ENCODE results near the gene TMEM120A.

The TMEM120A gene

DNA sequence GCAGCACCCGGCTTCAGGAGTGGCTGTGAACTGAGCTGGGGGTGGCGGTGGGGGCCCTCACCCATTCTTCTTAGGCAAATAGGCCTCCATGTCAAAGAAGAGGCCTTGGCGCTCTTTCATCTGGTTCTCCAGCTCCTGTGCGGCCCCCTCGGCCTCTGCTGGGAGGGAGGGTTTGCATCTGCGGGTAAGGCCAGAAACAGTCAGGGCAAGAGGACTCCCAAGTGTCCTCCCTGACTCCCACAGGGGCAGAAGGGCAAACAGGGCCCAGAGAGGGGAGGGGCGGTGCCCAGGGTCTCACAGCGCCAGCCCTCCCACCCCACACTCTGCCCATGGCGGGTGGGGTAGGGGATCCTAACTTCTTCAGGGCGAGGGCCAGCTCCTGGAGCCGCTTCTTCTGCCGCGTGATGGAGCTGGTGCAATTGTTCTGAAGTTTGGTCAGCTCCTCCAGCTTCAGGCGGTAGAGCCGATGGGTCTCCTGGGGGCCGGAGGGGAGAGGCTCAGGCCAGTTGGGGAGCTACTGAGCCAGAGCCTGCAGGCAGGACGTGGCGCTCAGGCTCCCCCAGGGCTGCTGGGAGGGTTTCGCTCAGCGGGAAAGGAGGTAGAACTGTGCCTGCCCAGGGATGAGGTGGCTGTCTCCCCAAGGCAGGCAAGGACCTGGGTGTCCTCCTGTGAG lies 2.2 kb downstream of the TMEM120A start:
- no peak overlapping the region for H3K9ac ChIP-seq (ENCODE audit: low read length)

DNA sequence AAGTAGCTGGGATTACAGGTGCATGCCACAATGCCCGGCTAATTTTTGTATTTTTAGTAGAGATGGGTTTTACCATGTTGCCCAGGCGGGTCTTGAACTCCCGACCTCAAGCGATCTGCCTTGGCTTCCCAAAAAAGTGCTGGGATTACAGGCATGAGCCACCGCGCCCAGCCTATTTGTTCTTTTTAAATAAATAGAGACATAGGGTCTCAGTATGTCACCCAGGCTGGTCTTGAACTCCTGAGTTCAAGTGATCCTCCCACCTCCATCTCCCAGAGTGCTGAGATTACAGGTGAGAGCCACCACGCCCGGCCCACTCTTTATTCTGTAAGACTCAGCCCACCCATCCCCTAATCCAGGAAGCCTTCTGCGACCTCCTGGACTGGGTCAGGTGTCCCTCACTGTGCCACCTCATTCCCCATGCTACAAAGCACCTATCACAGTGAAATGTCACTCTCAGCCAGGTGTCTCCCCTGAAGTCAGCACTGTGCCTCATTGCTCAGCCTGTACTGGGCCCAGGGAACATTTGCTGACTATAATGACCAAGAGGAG lies 2.8 kb downstream of the TMEM120A start:
- no peak overlapping the region for H3K4me2 ChIP-seq (ENCODE audit: low read length)
- H3K36me3 ChIP-seq (ENCODE audit: insufficient read depth, low read length), result peaks cover 15% of the 10 kb centered on the region; the same call in 1 of the 2 replicates
- no peaks in the 10 kb centered on the region for H3K9me2 ChIP-seq (ENCODE audit: low read depth, low read length)
- no peaks in the 10 kb centered on the region for H4K20me1 ChIP-seq (ENCODE audit: insufficient read depth, low read length)
- TF ChIP-seq, protein P1, sequence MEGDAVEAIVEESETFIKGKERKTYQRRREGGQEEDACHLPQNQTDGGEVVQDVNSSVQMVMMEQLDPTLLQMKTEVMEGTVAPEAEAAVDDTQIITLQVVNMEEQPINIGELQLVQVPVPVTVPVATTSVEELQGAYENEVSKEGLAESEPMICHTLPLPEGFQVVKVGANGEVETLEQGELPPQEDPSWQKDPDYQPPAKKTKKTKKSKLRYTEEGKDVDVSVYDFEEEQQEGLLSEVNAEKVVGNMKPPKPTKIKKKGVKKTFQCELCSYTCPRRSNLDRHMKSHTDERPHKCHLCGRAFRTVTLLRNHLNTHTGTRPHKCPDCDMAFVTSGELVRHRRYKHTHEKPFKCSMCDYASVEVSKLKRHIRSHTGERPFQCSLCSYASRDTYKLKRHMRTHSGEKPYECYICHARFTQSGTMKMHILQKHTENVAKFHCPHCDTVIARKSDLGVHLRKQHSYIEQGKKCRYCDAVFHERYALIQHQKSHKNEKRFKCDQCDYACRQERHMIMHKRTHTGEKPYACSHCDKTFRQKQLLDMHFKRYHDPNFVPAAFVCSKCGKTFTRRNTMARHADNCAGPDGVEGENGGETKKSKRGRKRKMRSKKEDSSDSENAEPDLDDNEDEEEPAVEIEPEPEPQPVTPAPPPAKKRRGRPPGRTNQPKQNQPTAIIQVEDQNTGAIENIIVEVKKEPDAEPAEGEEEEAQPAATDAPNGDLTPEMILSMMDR (IDR thresholded peaks at IDR 0.05; ENCODE audit: low read length), result no peak
- no peak for TF ChIP-seq EZH2 (IDR thresholded peaks at IDR 0.05; ENCODE audit: borderline replicate concordance, low read length)
- no peak overlapping the region for H3K27ac ChIP-seq (ENCODE audit: low read depth, low read length, poor library complexity, severe bottlenecking)
- H3K9ac ChIP-seq (ENCODE audit: low read length), result no peak overlapping the region
- H2AFZ ChIP-seq (ENCODE audit: low read length), result no peak overlapping the region
- H3F3A ChIP-seq (ENCODE audit: insufficient read depth, low read length), result no peaks in the 10 kb centered on the region
- no peaks in the 10 kb centered on the region for H3K27me3 ChIP-seq (ENCODE audit: insufficient read depth, low read length)
- H3K4me3 ChIP-seq (ENCODE audit: low read depth, low read length, poor library complexity, severe bottlenecking), result no peak overlapping the region
- H3K79me2 ChIP-seq (ENCODE audit: insufficient read depth, low read length), result no peaks in the 10 kb centered on the region
- H3K9me3 ChIP-seq (ENCODE audit: low read length), result no peaks in the 10 kb centered on the region
- peaks cover 12% of the 10 kb centered on the region for H3K4me1 ChIP-seq (ENCODE audit: insufficient read depth, low read length, severe bottlenecking)

More for the DNA sequence above, 2.2 kb downstream of the TMEM120A start:
- no peak overlapping the region for H3K4me2 ChIP-seq (ENCODE audit: low read length)
- no peaks in the 10 kb centered on the region for H3K79me2 ChIP-seq (ENCODE audit: insufficient read depth, low read length)
- no peaks in the 10 kb centered on the region for H3K9me2 ChIP-seq (ENCODE audit: low read depth, low read length)
- peaks cover 16% of the 10 kb centered on the region for H3K4me1 ChIP-seq (ENCODE audit: insufficient read depth, low read length, severe bottlenecking)
- H4K20me1 ChIP-seq (ENCODE audit: insufficient read depth, low read length), result no peaks in the 10 kb centered on the region
- H2AFZ ChIP-seq (ENCODE audit: low read length), result no peak overlapping the region
- H3K36me3 ChIP-seq (ENCODE audit: insufficient read depth, low read length), result peaks cover 10% of the 10 kb centered on the region; the same call in 1 of the 2 replicates
- H3F3A ChIP-seq (ENCODE audit: insufficient read depth, low read length), result no peaks in the 10 kb centered on the region
- H3K9me3 ChIP-seq (ENCODE audit: low read length), result no peaks in the 10 kb centered on the region
- no peak overlapping the region for H3K27ac ChIP-seq (ENCODE audit: low read depth, low read length, poor library complexity, severe bottlenecking)
- TF ChIP-seq, protein P1 (IDR thresholded peaks at IDR 0.05; ENCODE audit: low read length), result no peak
- TF ChIP-seq EZH2 (IDR thresholded peaks at IDR 0.05; ENCODE audit: borderline replicate concordance, low read length), result no peak
- no peak overlapping the region for H3K4me3 ChIP-seq (ENCODE audit: low read depth, low read length, poor library complexity, severe bottlenecking)
- no peaks in the 10 kb centered on the region for H3K27me3 ChIP-seq (ENCODE audit: insufficient read depth, low read length)

DNA sequence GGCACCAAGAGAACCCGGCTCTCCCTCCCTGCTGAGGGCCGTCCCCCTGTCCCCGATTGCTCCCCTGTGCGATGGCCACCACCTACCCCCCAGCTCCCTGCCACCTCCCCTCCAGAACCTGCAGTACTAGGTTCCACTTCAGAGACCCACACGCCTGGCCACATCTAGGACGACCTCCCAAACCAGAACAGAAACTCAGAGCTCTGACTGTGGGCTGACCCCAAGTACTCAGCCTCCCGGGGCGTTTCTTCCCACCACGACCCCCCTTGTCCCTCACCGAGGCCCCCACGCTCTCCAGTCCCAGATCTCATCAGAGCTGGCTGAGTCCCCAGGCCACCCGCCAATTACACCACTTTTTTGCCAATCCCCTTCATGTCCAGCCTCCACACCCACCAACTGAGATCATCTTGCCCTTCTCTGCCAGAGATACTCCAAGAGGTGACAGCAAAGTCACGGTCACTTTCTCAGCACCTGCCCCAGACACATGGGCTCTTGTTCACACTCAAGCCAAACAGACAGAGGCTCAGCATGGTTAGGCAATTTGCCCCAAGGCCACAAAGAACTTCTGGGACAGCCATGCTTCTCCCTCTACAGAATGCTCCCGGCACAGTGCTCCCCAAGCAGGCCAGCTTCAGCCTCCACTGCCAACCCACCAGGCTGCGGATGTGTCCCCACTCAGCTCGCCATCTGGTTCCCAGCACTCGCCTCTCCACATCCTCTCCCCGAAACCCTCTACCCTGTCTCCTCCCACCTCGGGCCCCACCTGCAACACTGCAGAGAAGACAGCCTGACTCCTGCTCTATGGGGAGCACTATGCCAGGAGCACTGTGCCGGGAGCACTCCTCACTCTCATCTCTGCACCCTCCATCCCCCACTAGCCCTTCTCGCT lies 4.7 kb downstream of the TMEM120A start:
- H4K20me1 ChIP-seq (ENCODE audit: insufficient read depth, low read length), result no peaks in the 10 kb centered on the region

More for the DNA sequence above, 4.7 kb downstream of the TMEM120A start:
- Histone ChIP-seq H3K4me1 (ENCODE audit: insufficient read depth, low read length, severe bottlenecking) (peaks cover 9% of the 10 kb centered on the region), H3K9me3 (ENCODE audit: low read length) (no peaks in the 10 kb centered on the region), H3K4me2 (ENCODE audit: low read length) (no peak overlapping the region; the same call in 1 of the 2 replicates), H3K9ac (ENCODE audit: low read length) (no peak overlapping the region), H3K27ac (ENCODE audit: low read depth, low read length, poor library complexity, severe bottlenecking) (no peak overlapping the region), H3F3A (ENCODE audit: insufficient read depth, low read length) (no peaks in the 10 kb centered on the region), H3K9me2 (ENCODE audit: low read depth, low read length) (no peaks in the 10 kb centered on the region), H3K36me3 (ENCODE audit: insufficient read depth, low read length) (peaks cover 32% of the 10 kb centered on the region), H3K4me3 (ENCODE audit: low read depth, low read length, poor library complexity, severe bottlenecking) (no peak overlapping the region), H3K27me3 (ENCODE audit: insufficient read depth, low read length) (no peaks in the 10 kb centered on the region), H3K79me2 (ENCODE audit: insufficient read depth, low read length) (no peaks in the 10 kb centered on the region), H2AFZ (ENCODE audit: low read length) (no peak overlapping the region)
- no peak for TF ChIP-seq EZH2 (IDR thresholded peaks at IDR 0.05; ENCODE audit: borderline replicate concordance, low read length)
- TF ChIP-seq, protein P1 (IDR thresholded peaks at IDR 0.05; ENCODE audit: low read length), result no peak

Measured in OCI-LY1 (cell line).